Measurements from ENCODE around the gene MLH3. TPM values are rescaled to one million over a fixed set of nuclear protein-coding genes. Genes with fewer than 3 reads are reported as not detected.

MLH3 gene
- total and polyA plus RNA-seq, 2 of the 13 experiments (the other 11 are each of a cell fraction or from before 2014, with no cell fraction given) = 14.4 to 24.8 TPM

DNA sequence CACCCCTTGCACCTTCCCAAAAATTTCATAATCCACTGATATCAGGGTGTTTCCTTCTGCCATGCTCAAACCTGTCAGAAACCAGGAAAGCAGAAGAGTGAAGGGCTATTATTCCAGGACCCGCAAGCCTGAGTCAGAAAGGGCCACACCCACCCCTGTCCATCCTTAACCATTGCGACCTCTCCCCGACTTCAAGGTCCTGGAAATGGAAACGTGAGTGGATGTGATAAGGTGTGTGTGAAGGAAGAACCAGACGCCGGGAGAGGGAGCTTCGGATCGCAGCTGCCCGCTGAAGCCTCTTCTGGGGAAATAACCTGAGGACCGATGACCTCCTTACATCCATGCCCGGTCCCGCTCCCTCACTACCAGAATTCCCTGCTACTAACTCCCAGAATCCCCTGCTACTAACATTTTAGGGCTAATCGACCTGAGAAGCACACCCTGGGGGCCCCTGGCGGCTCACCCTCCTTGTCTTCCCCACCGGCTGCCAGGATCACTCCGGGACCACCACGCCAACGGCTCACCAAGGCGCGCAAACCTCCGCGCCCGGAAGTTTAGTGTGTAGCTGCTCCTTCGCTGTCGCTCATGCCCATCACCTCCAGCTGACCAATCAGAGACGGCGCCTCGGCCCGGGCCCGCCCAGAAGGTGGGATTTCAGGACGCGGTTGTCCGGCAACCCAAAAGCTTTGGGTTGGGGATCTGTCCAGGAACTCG lies 12.4 kb upstream of the MLH3 start, which contains the start of gene ACYP1 (continued):
- no peak for TF ChIP-seq ZNF460 (CRISPR knock-in tag; IDR thresholded peaks at IDR 0.05; ENCODE audit: borderline replicate concordance)
- TF ChIP-seq MXD4 (CRISPR knock-in tag; IDR thresholded peaks at IDR 0.05) = 0 out of 2 replicates have a peak, but pooled peaks have one; percentile 2
- TF ChIP-seq PRPF4 (IDR thresholded peaks at IDR 0.05; ENCODE audit: low read depth, low read length, poor library complexity, severe bottlenecking) = no peak
- no peak for TF ChIP-seq CEBPB (IDR thresholded peaks at IDR 0.05; ENCODE audit: borderline replicate concordance, low read depth, low read length)
- peak; percentile 59; the same call in 1 of the 2 replicates for TF ChIP-seq ZNF605 (CRISPR knock-in tag; IDR thresholded peaks at IDR 0.05)
- 0 out of 2 replicates have a peak, but pooled peaks have one; percentile 53 for TF ChIP-seq ZNF546 (CRISPR knock-in tag; conservative IDR thresholded peaks at IDR 0.05)
- peak; percentile 67; the same call in 1 of the 2 replicates for TF ChIP-seq SP4 (CRISPR knock-in tag; IDR thresholded peaks at IDR 0.05)
- TF ChIP-seq PLRG1 (conservative IDR thresholded peaks at IDR 0.05) = no peak
- no peak for TF ChIP-seq PAF1 (CRISPR knock-in tag; IDR thresholded peaks at IDR 0.05)
- TF ChIP-seq, protein P1, sequence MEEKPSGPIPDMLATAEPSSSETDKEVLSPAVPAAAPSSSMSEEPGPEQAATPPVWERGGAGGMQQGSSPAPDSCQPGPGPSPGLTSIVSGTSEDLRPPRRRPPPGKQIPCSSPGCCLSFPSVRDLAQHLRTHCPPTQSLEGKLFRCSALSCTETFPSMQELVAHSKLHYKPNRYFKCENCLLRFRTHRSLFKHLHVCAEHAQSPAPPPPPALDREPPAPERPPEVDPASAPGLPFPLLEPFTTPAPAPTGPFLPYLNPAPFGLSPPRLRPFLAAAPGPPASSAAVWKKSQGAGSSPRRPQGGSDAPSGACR (CRISPR knock-in tag; IDR thresholded peaks at IDR 0.05) = no peak
- TF ChIP-seq ZBTB7B (CRISPR knock-in tag; IDR thresholded peaks at IDR 0.05) = peak; percentile 83
- 0 out of 2 replicates have a peak, but pooled peaks have one; percentile 43 for TF ChIP-seq SRY (CRISPR knock-in tag; IDR thresholded peaks at IDR 0.05)
- no peak for TF ChIP-seq SOX6 (IDR thresholded peaks at IDR 0.05)
- no peak for TF ChIP-seq SOX6 (CRISPR knock-in tag; IDR thresholded peaks at IDR 0.05)
- 0 out of 2 replicates have a peak, but pooled peaks have one; percentile 22 for TF ChIP-seq ZNF317 (CRISPR knock-in tag; IDR thresholded peaks at IDR 0.05)
- TF ChIP-seq, protein P2, sequence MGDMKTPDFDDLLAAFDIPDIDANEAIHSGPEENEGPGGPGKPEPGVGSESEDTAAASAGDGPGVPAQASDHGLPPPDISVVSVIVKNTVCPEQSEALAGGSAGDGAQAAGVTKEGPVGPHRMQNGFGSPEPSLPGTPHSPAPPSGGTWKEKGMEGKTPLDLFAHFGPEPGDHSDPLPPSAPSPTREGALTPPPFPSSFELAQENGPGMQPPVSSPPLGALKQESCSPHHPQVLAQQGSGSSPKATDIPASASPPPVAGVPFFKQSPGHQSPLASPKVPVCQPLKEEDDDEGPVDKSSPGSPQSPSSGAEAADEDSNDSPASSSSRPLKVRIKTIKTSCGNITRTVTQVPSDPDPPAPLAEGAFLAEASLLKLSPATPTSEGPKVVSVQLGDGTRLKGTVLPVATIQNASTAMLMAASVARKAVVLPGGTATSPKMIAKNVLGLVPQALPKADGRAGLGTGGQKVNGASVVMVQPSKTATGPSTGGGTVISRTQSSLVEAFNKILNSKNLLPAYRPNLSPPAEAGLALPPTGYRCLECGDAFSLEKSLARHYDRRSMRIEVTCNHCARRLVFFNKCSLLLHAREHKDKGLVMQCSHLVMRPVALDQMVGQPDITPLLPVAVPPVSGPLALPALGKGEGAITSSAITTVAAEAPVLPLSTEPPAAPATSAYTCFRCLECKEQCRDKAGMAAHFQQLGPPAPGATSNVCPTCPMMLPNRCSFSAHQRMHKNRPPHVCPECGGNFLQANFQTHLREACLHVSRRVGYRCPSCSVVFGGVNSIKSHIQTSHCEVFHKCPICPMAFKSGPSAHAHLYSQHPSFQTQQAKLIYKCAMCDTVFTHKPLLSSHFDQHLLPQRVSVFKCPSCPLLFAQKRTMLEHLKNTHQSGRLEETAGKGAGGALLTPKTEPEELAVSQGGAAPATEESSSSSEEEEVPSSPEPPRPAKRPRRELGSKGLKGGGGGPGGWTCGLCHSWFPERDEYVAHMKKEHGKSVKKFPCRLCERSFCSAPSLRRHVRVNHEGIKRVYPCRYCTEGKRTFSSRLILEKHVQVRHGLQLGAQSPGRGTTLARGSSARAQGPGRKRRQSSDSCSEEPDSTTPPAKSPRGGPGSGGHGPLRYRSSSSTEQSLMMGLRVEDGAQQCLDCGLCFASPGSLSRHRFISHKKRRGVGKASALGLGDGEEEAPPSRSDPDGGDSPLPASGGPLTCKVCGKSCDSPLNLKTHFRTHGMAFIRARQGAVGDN (CRISPR knock-in tag; IDR thresholded peaks at IDR 0.05) = peak; percentile 85
- peak; percentile 49; the same call in 1 of the 2 replicates for TF ChIP-seq ERF (CRISPR knock-in tag; IDR thresholded peaks at IDR 0.05)
- TF ChIP-seq, protein P3, sequence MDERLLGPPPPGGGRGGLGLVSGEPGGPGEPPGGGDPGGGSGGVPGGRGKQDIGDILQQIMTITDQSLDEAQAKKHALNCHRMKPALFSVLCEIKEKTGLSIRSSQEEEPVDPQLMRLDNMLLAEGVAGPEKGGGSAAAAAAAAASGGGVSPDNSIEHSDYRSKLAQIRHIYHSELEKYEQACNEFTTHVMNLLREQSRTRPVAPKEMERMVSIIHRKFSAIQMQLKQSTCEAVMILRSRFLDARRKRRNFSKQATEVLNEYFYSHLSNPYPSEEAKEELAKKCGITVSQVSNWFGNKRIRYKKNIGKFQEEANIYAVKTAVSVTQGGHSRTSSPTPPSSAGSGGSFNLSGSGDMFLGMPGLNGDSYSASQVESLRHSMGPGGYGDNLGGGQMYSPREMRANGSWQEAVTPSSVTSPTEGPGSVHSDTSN (CRISPR knock-in tag; IDR thresholded peaks at IDR 0.05) = peak; percentile 96
- TF ChIP-seq MTA1 (CRISPR knock-in tag; IDR thresholded peaks at IDR 0.05; ENCODE audit: borderline replicate concordance) = no peak
- TF ChIP-seq RAD51 (IDR thresholded peaks at IDR 0.05; ENCODE audit: borderline replicate concordance) = no peak
- TF ChIP-seq ZNF773 (CRISPR knock-in tag; IDR thresholded peaks at IDR 0.05; ENCODE audit: borderline replicate concordance) = no peak
- no peak for TF ChIP-seq ZNF879 (CRISPR knock-in tag; IDR thresholded peaks at IDR 0.05)
- TF ChIP-seq TAF1 (CRISPR knock-in tag; IDR thresholded peaks at IDR 0.05) = peak; percentile 29; the same call in 1 of the 2 replicates
- no peak for TF ChIP-seq ZNF3 (CRISPR knock-in tag; IDR thresholded peaks at IDR 0.05)
- TF ChIP-seq ZSCAN21 (CRISPR knock-in tag; IDR thresholded peaks at IDR 0.05; ENCODE audit: borderline replicate concordance) = no peak
- TF ChIP-seq SRSF9 (IDR thresholded peaks at IDR 0.05; ENCODE audit: borderline replicate concordance, insufficient read depth, low read depth, low read length, poor library complexity, severe bottlenecking) = no peak
- no peak for TF ChIP-seq EEA1 (CRISPR knock-in tag; IDR thresholded peaks at IDR 0.05; ENCODE audit: borderline replicate concordance)

Data from HepG2 (cell line).